Activated CD8-positive, alpha-beta memory T cell treated with anti-CD3 and anti-CD28 coated beads, Interleukin-2, amount 50 U/mL, for 24 hours (primary cell): ENCODE measurements around the gene ZFYVE1.

ENCODE experiments used
- DNase-seq: peaks from one replicate; pipeline ENCODE4 v3.0.0-alpha.2; 2020; ENCODE audit errors: extremely low read depth

The ZFYVE1 gene

GRCh38 chr14:72921396-72921795 is 105.5 kb downstream of the ZFYVE1 start:
- DNase-seq, result no peak

GRCh38 chr14:72920008-72920407 is 106.9 kb downstream of the ZFYVE1 start:
- no peak for DNase-seq
